GM19467 (cell line): ENCODE measurements around the gene BST2.
"Not testable (repeated sequence)": the region's sequence is repeated elsewhere in the genome, so short reads cannot be mapped to it uniquely, and the experiment has no call there.

Source experiments
- ATAC-seq: cut with Tn5 transposase; IDR thresholded peaks from one replicate; pipeline ENCODE4 v1.9.1; 2021; ENCODE audit warnings: mild to moderate bottlenecking, moderate library complexity; ENCODE audit not compliant: unreplicated experiment

Gene BST2

DNA sequence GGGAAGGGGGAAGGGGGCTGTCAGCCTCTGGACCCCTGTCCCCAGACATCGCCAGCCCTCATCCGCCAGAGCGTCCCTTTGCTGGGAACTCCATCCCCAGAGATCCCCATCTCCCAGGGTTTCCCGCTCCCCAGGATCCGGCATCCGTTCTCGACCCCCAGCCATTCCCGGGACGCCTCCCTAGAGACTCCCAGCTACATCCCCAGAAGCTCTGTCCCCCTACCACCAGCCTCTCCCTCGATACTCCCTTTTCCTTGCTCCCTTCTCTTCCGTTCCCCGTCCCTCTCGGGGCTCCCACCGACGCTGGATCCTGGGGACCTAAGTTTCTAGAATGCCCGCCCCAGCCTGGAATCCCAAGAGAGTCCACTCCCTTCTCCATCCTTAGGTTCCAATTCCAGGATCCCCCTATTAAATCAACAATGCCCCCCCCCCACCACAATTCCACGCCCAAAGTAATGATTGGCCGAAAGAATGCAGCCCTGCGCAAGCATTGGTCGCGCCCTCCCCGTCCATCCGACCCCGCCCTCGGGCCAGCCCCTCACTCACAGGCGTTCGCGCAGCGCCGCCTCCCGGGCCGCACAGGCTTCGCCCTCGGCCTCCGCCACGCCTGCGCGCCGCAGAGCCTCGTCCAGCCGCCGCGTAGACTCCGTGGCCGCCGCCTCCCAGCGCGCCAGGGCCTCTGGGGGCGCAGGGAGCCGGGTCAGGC, 14.6 kb downstream of the BST2 start:
- ATAC-seq, result peak; percentile 86

DNA sequence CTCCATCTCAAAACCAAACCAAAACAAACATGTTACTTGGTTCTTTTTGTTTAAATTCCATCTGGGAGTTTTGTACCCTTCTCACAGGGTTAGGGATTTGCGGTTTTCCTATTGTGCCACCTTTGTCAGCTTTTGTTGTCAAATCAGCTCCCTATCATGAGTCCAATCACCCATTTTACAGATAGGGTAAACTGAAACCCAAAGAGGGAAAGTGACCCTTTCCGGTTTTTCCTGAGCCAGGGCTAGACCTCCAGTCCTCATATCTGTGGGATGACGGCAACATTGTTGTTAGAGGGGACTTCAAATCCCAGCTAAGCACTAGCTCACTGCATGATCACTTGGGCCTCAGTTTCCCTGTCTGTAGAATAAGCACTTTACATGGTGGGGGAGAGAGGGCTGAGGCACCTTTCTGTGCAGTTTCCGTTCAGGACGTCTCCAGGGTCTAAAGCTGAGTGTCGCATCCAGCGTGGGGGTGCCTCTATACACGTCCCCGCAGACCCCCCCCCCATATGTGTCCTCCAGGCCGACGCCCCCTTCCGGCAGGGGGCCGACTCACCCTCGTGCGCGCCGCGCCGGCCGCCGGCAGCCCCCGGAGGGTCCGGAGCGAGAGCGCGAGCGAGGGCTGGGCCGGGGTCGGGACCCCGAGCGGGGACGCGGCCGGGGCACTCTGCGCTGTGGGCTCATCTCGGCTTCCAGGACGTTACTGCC, 15.3 kb downstream of the BST2 start:
- ATAC-seq, result no peak

DNA sequence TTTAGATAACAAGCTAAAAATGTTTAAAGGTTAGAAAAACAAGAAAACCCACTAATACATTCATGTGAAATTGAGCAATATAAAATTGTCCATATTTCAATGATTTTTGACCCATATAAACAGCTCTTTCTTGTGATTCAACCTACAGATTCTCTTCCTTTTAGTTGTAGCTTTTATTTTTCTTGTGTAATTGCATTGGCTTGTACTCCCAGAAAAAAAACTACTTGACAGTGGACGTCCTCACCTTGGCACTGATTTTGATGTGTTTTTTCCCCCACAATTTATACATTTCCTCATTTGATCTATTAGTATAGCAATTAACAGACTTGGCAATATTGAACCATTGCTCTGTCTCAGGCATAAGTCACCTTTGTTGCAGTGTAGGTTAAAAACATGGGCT, 16.1 kb downstream of the BST2 start:
- no peak for ATAC-seq

DNA sequence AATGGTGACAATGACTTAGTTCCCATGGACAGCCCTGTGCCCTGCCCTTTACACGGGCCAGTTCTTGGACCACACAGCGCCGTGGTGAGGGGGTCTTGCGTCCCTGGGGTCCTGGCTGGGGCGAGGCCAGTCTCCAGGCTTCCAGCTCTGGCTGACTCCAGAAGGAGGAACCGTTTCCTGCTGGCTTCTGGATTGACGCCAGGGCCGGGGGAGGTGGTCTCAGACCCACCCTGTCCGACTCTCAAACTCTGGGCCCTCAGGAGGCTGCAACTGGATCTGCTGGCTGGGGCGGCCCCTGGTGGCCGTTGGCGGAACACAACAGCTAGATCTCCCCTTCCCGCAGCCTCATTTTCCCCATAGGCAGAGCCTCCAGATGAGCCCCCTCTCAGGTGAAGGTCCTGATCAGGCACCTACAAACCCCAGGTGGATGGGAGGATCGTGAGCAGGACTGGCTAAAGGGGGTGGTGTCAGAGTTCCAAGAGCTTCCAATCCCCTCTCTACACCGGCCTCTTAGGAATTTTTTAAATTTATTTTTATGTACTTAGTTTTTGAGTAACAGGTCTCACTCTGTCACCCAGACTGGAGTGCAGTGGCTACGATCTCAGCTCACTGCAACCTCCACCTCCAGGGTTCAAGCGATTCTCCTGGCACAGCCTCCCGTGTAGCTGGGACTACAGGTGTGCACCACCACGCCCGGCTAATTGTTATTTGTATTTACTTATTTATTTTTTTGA, 19.4 kb downstream of the BST2 start:
- no peak for ATAC-seq

DNA sequence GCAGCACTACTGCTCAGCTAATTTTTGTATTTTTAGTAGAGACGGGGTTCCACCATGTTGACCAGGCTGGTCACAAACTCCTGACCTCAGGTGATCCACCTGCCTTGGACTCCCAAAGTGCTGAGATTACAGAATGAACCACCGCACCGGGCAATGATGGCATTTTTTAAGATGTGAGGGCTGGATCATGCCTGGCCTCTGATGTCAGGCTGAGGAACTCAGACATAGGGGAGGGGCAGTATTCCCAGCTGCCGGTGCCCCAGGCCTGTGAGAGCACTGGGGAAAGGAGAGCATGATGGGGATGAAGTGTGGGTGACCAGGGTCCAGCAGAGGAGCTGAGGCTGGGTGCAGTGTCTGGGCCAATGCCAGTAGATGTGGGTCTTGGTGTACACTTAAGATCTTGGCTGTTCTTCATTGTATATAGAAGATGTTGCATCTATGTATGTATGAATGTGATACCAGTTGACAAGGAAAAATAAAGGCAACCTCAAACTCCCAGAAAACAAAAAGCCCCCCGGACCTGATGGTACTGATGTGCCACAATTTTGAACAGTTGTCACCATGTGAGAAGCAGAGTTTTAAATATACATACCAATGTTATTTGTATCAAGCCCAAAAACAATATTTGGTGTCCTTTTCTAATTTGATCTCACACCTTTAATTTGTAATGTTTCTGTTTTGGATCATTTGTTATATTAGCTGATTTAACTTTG, 24.8 kb downstream of the BST2 start:
- no peak for ATAC-seq

DNA sequence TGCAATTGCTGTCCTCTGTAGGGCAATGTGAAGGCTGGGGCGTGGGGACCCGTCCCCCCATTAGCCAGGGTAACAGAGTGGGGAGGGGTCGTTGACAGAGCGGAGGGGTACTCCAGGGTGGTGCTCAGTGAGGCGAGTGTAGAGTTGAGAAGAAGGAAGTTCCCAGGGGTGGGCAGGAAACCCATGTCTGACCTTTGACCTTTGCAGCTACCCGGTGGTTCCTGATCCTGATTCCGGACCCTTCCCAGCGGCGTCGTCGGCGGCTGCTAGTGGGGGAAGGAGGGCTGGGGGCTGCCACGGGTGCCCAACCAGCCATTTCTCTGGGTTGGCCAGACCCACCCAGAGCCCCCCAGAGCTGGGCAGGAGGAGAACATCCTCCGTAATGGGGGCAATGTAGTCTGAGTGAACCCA, 26.2 kb downstream of the BST2 start:
- ATAC-seq, result no peak

DNA sequence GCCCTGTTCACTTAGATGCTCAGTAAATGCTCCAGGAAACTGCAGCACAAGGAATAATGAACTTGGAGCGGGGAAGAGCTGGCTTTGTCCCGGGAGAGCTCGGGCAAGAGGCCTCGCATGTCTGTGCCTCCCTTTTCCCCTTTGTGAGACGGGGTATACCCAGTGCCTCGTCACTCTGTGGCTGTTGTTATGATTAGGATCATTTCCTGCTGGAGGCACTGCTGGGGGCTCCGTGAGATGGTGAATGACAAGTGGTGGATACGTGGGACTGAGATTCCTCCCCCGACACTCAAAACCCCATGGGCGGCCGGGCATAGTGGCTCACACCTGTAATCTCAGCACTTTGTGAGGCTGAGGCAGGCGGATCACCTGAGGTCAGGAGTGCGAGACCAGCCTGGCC, 27.2 kb downstream of the BST2 start:
- ATAC-seq, result no peak

DNA sequence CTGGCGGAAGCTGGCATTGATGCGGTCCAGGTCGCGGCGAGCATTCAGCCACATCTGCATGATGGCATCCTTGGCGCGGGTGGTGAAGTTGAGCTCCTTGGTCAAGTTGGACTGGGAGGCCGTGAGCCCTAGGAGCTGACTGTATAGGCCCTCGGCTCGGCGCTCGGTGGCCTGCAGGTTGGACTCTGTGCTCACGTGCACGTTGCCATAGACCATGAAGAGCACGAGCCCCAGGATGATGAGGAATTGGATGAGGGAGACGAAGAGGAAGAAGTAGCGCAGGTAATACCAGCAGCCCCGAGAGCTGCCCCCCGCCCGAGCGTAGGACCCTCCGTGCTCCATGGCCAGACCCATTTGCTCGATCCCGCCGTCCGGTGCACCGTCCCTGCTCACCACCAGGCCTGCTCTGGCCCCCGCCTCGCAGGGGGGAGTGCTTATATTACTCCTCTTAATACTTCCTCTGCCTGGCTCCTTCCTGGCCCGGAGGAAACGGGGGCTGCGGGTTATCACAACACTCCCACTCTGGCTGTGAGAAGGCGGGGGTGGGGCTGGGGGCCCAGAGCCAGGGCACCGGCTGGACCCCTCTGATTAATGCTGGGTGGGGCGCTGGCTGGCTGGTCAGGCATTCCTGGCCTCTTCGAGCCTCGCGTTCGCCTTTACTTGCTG, 28.4 kb downstream of the BST2 start, which contains the start of gene PLVAP:
Gene PLVAP, minus strand, starts transcription at position 408 of the 666 bp plus-strand sequence. Its CDS starts 54 bp downstream, at position 354.
- ATAC-seq, result no peak

DNA sequence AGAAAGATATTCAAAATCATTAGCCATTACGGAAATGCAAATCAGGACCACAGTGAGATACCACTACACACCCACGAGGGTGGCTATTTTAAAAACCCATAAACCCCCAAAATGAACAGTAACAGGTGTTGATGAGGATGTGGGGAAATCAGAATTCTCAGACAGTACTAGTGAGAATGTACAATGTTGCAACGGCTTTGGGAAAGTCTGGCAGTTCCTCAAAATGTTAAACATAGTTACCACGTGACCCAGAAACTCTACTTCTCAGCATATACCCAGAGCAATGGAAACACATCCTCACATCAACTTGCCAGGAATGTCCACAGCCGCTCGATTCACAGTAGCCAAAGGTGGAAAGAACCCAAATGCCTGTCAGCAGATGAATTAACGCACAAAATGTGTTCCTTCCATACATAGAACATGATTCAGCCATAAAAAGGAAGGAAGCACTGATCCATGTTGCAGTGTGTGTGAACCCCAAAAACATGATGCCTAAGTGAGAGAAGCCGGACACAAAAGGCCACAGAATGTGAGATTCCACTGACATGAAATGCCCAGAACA, 35.3 kb downstream of the BST2 start:
- ATAC-seq, result peak; percentile 50

DNA sequence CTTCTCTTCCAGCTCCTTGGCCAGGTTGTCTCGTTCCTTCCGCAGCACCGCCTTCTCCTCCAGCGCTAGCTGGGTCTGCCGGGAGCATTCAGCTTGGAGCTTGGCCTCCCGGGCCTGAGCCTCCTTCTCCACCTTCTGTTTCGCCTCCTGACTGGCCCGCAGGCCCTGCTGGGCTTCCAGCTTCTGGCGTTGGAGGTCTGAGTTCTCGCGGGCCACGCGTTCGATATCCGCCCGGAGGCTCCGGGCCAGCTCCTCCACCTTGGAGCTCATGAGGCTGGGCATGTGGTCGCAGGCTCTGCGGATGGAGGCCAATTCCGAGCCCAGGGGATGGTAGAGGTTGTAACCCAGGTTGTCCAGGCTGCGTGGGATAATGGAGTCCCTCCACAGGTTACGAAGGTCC, 40.1 kb downstream of the BST2 start:
- no peak for ATAC-seq

DNA sequence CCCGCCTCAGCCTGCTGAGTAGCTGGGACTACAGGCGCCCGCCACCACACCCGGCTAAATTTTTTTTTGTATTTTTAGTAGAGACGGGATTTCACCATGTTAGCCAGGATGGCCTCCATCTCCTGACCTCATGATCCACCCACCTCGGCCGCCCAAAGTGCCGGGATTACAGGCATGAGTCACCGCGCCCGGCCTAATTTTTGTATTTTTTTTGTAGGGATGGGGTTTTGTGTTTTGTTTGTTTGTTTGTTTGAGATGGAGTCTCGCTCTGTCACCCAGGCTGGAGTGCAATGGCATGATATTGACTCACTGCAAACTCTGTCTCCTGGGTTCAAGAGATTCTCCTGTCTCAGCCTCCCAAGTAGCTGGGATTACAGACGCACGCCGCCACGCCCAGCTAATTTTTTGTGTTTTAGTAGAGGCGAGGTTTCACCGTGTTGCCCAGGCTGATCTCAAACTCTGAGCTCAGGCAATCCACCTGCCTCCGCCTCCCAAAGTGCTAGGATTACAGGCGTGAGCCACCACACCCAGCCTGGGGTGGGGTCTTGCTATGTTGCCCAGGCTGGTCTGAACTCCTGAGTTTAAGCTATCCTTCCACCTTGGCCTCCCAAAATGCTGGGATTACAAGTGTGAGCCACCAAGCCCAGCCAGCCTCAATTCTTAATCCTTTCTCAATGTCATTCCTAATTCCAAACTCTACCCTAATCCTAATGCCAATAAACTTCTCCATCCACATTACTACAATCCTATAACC, 41.4 kb downstream of the BST2 start:
- not testable (repeated sequence) for ATAC-seq

DNA sequence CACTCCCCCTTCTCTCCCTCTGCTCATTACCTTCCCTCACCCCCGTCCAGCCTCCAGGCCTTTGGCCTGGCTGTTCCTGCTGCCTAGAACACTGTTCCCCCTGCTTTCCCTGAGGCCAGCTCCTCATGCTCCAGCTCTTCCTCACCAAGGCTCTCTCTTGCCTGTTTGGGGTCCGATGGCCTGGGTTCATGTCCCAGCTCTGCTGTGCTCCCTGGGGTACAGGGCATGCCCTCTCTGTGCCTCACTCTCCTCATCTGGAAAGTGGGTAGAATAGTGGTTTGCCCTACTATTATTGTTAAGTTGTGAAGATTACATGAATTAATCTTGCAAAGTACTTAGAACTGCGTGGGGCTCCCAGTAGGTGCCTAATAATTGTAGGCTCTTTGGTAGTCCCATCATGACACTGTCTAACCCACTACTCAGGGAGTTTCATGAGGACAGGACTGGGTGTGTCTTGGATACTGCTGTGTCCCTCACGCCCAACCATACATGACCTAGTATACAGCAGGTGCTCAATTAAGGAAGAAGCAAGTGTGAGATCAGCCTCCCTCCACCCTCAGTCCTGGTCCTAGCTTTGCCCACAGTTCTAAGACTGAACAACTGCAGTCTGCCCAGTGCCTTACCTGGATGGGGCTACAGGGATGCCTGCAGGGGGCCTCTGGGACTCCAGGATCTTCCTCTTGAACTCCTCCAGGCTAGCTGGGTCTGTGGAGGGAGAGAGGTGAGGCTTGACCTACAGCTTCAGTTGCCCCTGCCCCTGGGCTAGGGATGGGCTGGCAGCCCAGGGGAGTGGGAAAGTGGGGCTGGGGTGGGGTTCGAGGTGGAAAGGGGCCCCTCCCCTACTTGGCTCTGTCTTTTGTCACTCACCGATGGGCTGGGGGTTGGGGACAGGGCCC, 45.3 kb downstream of the BST2 start:
- no peak for ATAC-seq

DNA sequence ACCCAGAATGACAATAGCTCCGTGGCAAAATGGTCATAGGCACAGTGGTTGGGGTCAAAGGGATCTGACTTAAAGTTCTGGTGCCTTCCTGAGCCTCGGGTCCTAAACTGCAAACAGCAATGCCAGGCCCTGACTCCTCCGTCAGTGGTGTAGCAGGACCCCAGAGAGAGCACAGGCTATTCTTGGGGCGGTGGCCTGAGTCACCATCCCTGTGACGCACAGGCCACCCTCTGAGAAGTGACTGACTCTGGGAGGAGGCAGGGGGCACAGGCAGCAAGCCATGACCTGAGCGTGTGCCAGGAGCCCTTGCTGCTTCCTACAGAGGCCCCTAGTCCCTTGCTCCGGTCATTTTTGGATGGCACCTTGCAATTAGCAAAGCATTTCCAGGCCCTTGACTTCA, 47.0 kb downstream of the BST2 start:
- ATAC-seq, result no peak

DNA sequence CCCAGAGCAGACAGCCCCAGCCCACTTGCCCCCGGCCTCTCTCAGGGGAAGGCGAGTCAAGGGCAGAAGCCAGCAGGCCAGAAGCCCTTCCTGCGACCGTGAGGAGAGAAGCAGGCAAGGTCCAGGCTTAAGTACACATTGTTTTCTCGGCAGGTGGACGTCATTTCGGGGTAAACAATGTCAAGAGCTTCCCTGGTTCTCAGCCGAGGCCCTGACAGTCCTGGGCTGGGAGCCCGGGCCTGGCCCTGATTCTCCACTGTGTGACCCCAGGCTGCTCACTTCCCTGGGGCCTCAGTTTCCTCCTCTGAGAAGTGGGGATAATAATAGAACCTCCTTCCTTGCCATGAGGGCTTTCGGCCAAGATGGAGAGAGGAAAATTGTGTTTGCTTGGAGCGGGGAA, 47.7 kb downstream of the BST2 start:
- ATAC-seq, result no peak

DNA sequence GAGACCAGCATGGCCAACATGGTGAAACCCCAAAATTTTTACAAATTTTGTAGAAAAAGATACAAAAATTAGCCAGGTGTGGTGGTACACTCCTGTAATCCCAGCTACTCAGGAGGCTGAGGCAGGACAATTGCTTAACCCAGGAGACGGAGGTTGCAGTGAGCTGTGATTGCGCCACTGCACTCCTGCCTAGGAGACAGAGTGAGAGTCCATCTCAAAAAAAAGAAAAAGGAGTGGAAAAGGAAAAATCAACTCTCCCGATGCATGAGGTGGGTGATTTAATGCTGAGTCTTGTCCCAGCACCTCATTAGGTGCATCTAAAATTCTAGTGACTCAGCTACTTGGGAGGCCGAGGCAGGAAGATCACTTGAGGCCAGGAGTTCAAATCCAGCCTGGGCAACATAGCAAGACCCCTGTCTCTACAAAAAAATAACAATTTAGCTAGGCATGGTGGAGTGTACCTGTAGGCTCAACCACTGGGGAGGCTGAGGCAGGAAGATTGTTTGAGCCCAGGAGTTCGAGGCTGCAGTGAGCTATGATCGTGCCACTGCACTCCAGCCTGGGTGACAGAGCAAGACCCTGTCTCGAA, 48.3 kb downstream of the BST2 start:
- ATAC-seq, result no peak

DNA sequence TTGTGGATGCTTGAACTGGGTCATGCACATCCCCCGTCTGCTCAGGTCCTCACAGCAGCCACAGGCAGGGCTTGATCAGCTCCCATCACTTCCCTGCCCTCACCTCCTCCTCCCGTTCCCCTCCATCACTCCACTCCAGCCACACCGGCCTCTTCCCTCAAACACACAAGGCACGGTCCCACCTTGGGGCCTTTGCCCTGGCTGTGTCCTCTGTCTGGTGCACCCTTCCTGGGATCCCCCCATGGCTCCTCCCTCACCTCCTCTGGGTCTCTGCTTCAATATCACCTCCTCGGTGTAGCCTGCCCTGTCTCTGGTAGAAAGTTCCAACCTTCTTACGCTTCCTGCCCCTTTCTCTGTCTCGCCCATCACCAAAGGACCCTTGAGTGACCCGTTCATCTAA, 52.0 kb downstream of the BST2 start:
- no peak for ATAC-seq
